ENCODE results near the gene PRF1. TPM values are rescaled to one million over a fixed set of nuclear protein-coding genes. Genes with fewer than 3 reads are reported as not detected.

PRF1 gene
- total RNA-seq, 1 experiment from 2014 or later: 6.4 TPM

DNA sequence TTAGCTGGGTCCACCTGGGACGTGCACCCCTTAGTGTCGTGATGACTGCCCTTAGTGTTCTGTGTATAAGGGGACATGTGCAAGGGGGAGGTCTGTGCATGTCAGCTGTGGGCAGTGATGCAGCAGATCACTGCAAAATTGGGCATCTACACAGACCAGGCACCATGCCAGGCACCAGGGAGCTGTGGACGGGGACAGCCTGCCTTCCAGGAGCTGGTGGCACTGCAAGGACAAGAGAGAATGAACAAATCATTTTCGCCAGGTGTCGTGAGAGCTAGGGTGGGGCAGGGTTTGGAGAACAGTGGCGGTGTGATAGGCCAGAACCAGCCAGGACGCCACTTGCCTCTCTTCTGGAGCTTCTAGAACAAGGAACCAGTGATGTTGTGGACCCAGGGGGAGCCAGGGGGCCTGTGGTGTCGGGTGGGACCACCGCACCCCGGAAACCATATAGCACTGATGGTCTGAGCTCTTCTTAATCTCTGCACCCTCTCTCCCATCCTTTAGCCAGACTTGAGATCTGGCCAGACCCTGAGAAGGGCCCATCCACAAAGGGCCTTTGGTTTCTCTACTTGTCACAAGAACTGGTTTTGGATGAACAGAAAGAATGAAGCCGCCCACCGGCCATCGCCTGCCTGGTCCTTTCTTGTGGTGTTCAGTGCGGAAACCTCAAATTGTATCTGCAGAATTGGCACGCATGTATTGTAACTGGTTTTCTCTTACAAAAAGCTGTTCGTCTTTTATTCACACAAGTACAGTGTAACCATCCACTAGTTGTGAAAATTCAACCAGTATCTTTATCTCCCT lies 30.7 kb downstream of the PRF1 start:
- Histone ChIP-seq H3K4me2 (ENCODE audit: low read length) (peak overlapping the region; percentile 49), H3K79me2 (ENCODE audit: insufficient read depth, low read length) (no peaks in the 10 kb centered on the region), H3K9me3 (ENCODE audit: control insufficient read depth in 1 of 2, insufficient read depth in 1 of 2, low read depth in 1 of 2, low read length in 2 of 2) (no peaks in the 10 kb centered on the region), H3K9ac (ENCODE audit: low read length) (peak overlapping the region; percentile 50), H4K20me1 (ENCODE audit: insufficient read depth) (no peaks in the 10 kb centered on the region), H3K27me3 (ENCODE audit: insufficient read depth, low read length) (no peaks in the 10 kb centered on the region), H3K9me2 (ENCODE audit: insufficient read depth) (no peaks in the 10 kb centered on the region), H2AFZ (ENCODE audit: low read depth, low read length, poor library complexity, severe bottlenecking) (no peak overlapping the region), H3K4me1 (ENCODE audit: control insufficient read depth in 1 of 2, insufficient read depth in 2 of 2, low read length in 2 of 2) (peaks cover 50 to 84% of the 10 kb centered on the region in 2 experiments), H3K27ac (ENCODE audit: low read depth, low read length) (peak overlapping the region; percentile 71), H3K4me3 (replicated peaks in 1 of 2; ENCODE audit: low read depth in 1 of 2, low read length in 2 of 2) (no peak overlapping the region), H3K36me3 (ENCODE audit: control insufficient read depth in 1 of 2, insufficient read depth in 2 of 2, low read length in 2 of 2) (peaks cover 0 to 8% of the 10 kb centered on the region in 2 experiments; a peak in 1 of 4 replicates)
- ChIA-PET RAD21 (ENCODE audit: low non-redundant PET in 1 of 2, low total read pairs in 2 of 2, uncharacterized antibody in 2 of 2, unreplicated experiment in 2 of 2) (no interaction called here), POLR2A (no interaction called here), CTCF (no interaction called here)
- no peak for DNase-seq (ENCODE audit: low read depth, low spot score)
- intact Hi-C loops (cut with micrococcal nuclease): no loop called here
- TF ChIP-seq, protein P1, sequence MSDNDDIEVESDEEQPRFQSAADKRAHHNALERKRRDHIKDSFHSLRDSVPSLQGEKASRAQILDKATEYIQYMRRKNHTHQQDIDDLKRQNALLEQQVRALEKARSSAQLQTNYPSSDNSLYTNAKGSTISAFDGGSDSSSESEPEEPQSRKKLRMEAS (IDR thresholded peaks at IDR 0.05): no peak
- TF ChIP-seq ZFX (IDR thresholded peaks at IDR 0.05) (no peak), EZH2 (IDR thresholded peaks at IDR 0.05) (no peak), POLR2A (IDR thresholded peaks at IDR 0.05; ENCODE audit: borderline replicate concordance, extremely low read depth, insufficient read depth, insufficient read length) (no peak), FOSL1 (IDR thresholded peaks at IDR 0.05; ENCODE audit: low read depth) (no peak), SP1 (IDR thresholded peaks at IDR 0.05; ENCODE audit: low read depth) (no peak), ZNF274 (IDR thresholded peaks at IDR 0.05; ENCODE audit: low read depth, low read length) (no peak), JUND (IDR thresholded peaks at IDR 0.05) (no peak), TCF7L2 (IDR thresholded peaks at IDR 0.05; ENCODE audit: borderline replicate concordance, extremely low read depth, insufficient read depth, insufficient read length) (no peak), RAD21 (IDR thresholded peaks at IDR 0.05; ENCODE audit: low read depth) (no peak)
- TF ChIP-seq, protein P2, sequence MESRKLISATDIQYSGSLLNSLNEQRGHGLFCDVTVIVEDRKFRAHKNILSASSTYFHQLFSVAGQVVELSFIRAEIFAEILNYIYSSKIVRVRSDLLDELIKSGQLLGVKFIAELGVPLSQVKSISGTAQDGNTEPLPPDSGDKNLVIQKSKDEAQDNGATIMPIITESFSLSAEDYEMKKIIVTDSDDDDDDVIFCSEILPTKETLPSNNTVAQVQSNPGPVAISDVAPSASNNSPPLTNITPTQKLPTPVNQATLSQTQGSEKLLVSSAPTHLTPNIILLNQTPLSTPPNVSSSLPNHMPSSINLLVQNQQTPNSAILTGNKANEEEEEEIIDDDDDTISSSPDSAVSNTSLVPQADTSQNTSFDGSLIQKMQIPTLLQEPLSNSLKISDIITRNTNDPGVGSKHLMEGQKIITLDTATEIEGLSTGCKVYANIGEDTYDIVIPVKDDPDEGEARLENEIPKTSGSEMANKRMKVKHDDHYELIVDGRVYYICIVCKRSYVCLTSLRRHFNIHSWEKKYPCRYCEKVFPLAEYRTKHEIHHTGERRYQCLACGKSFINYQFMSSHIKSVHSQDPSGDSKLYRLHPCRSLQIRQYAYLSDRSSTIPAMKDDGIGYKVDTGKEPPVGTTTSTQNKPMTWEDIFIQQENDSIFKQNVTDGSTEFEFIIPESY (IDR thresholded peaks at IDR 0.05; ENCODE audit: extremely low read depth, insufficient replicate concordance, low read length): no peak
- TF ChIP-seq, protein P3, sequence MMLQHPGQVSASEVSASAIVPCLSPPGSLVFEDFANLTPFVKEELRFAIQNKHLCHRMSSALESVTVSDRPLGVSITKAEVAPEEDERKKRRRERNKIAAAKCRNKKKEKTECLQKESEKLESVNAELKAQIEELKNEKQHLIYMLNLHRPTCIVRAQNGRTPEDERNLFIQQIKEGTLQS (IDR thresholded peaks at IDR 0.05): no peak
- ATAC-seq: no peak
- BruUV-seq (replicated peaks): no TSS peak
